Measurements from ENCODE around the gene UBL4A.

The UBL4A gene

DNA sequence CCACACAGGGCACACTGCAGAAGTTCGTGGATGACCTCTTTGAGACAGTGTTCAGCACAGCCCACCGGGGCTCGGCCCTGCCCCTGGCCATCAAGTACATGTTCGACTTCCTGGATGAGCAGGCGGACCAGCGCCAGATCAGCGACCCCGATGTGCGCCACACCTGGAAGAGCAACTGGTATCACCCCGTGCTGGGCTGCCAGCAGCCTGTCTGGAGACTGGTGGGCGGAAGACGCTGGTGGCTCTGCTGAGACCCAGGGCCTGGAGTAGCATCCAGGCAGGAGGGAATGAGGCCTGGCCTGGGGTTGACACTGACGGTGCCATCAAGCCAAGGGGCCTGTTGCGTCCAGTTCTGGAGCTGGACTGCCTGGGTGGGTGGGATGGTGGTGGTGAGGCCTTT is 16.0 kb downstream of the UBL4A start:
- TF ChIP-seq, protein P1, sequence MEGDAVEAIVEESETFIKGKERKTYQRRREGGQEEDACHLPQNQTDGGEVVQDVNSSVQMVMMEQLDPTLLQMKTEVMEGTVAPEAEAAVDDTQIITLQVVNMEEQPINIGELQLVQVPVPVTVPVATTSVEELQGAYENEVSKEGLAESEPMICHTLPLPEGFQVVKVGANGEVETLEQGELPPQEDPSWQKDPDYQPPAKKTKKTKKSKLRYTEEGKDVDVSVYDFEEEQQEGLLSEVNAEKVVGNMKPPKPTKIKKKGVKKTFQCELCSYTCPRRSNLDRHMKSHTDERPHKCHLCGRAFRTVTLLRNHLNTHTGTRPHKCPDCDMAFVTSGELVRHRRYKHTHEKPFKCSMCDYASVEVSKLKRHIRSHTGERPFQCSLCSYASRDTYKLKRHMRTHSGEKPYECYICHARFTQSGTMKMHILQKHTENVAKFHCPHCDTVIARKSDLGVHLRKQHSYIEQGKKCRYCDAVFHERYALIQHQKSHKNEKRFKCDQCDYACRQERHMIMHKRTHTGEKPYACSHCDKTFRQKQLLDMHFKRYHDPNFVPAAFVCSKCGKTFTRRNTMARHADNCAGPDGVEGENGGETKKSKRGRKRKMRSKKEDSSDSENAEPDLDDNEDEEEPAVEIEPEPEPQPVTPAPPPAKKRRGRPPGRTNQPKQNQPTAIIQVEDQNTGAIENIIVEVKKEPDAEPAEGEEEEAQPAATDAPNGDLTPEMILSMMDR (IDR thresholded peaks at IDR 0.05; ENCODE audit: low read depth, low read length) = no peak
- no peak for DNase-seq
- no peak overlapping the region for H3K4me3 ChIP-seq (ENCODE audit: low read depth, low read length)
- no peaks in the 10 kb centered on the region for H3K9me3 ChIP-seq
- H3K4me1 ChIP-seq = no peaks in the 10 kb centered on the region
- no peaks in the 10 kb centered on the region for H3K27me3 ChIP-seq
- no peaks in the 10 kb centered on the region; the same call in 1 of the 2 replicates for H3K36me3 ChIP-seq

DNA sequence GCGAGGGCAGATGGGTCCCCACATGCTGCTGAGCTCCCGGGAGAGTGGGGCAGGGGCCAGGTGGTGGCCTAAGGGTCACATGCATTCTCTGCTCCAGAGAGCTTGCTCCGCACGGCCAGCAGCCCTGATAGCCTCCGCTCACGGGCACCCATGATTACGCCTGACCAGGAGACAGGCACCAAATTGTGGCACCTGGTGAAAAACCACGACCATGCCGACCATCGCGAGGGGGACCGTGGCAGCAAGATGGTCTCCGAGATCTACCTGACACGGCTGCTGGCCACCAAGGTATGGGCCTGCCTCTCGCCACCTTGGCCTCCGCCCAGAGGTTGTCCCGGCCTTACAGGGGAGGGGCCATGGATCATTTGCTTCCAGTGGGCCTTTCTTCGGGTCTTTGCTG is 16.5 kb downstream of the UBL4A start:
- Histone ChIP-seq H3K27me3 (no peaks in the 10 kb centered on the region), H3K9me3 (no peaks in the 10 kb centered on the region), H3K36me3 (no peaks in the 10 kb centered on the region; the same call in 1 of the 2 replicates), H3K4me3 (ENCODE audit: low read depth, low read length) (no peak overlapping the region), H3K4me1 (no peaks in the 10 kb centered on the region)
- TF ChIP-seq, protein P1 (IDR thresholded peaks at IDR 0.05; ENCODE audit: low read depth, low read length) = no peak
- no peak for DNase-seq

DNA sequence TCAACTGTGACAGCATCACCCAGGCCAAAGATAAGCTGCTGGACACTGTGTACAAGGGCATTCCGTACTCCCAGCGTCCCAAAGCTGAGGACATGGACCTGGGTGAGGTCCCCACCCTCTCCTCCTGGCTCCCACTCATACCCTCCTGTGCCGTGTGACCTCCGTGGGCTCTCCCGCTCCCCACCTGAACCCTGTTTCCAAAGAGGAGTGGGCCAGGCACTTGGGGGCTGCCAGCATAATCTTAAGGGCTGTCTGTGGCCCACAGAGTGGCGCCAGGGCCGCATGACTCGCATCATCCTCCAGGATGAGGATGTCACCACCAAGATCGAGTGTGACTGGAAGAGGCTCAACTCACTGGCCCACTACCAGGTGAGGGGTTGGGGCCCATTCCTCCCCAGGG is 17.3 kb downstream of the UBL4A start:
- Histone ChIP-seq H3K9me3 (no peaks in the 10 kb centered on the region), H3K4me3 (ENCODE audit: low read depth, low read length) (no peak overlapping the region), H3K4me1 (no peaks in the 10 kb centered on the region), H3K36me3 (no peaks in the 10 kb centered on the region; the same call in 1 of the 2 replicates), H3K27me3 (no peaks in the 10 kb centered on the region)
- TF ChIP-seq, protein P1 (IDR thresholded peaks at IDR 0.05; ENCODE audit: low read depth, low read length) = no peak
- no peak for DNase-seq

DNA sequence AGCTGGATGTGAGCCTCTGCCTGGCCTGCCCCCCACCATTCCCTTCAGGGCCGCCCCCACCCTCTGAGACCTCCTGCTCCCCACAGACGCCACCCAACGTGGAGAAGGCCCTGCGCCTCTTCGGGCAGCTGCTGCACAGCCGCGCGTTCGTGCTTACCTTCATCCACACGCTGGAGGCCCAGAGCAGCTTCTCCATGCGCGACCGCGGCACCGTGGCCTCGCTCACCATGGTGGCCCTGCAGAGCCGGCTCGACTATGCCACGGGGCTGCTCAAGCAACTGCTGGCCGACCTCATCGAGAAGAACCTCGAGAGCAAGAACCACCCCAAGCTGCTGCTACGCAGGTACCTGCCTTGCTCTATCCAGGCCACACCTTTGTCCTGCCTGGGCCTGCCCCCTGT is 18.2 kb downstream of the UBL4A start:
- TF ChIP-seq, protein P1 (IDR thresholded peaks at IDR 0.05; ENCODE audit: low read depth, low read length) = no peak
- H3K36me3 ChIP-seq = no peaks in the 10 kb centered on the region; the same call in 1 of the 2 replicates
- no peaks in the 10 kb centered on the region for H3K9me3 ChIP-seq

DNA sequence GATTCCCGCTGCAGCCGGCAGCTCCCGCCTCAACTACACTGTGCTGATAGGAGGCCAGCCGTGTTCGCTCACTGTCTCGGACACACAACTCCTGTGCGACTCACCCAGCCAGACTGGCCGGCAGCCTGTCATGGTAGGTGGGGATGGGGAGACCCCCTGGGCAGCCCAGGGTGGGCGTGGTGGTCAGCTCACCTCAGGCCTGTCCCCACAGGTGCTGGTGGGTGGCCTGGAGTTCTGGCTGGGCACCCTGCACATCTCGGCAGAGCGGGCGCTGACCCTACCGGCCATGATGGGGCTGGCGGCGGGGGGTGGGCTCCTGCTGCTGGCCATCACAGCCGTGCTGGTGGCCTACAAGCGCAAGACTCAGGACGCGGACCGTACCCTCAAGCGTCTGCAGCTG is 18.9 kb downstream of the UBL4A start:
- Histone ChIP-seq H3K9me3 (no peaks in the 10 kb centered on the region), H3K4me3 (ENCODE audit: low read depth, low read length) (no peak overlapping the region), H3K27me3 (no peaks in the 10 kb centered on the region), H3K4me1 (no peaks in the 10 kb centered on the region), H3K36me3 (no peaks in the 10 kb centered on the region; the same call in 1 of the 2 replicates)
- TF ChIP-seq, protein P1 (IDR thresholded peaks at IDR 0.05; ENCODE audit: low read depth, low read length) = no peak
- DNase-seq = no peak

More for the DNA sequence above, 18.2 kb downstream of the UBL4A start:
- H3K4me1 ChIP-seq = no peaks in the 10 kb centered on the region
- H3K4me3 ChIP-seq (ENCODE audit: low read depth, low read length) = no peak overlapping the region
- H3K27me3 ChIP-seq = no peaks in the 10 kb centered on the region
- DNase-seq = no peak

DNA sequence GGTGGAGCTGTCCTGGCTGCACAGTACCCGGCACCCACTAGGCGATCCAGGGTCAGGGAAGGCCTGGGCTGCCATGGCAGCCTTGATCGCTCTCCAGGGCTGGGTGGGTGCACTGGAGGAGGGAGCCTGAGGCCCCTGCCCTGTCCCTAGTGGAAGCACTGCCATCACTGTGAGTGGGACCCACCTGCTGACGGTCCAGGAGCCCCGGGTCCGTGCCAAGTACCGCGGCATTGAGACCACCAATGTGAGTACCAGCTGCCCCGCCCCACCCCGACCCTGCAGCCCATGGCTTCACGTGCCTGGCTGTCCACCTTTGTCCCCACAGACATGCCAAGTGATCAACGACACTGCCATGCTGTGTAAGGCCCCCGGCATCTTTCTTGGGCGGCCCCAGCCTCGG is 19.5 kb downstream of the UBL4A start:
- H3K36me3 ChIP-seq = no peaks in the 10 kb centered on the region; the same call in 1 of the 2 replicates
- H3K27me3 ChIP-seq = no peaks in the 10 kb centered on the region
- DNase-seq = no peak
- no peaks in the 10 kb centered on the region for H3K4me1 ChIP-seq
- H3K9me3 ChIP-seq = no peaks in the 10 kb centered on the region
- TF ChIP-seq, protein P1 (IDR thresholded peaks at IDR 0.05; ENCODE audit: low read depth, low read length) = no peak
- H3K4me3 ChIP-seq (ENCODE audit: low read depth, low read length) = no peak overlapping the region

All from BE2C (cell line).